SK-N-MC (cell line): ENCODE data around the gene C1orf105.

Experiments used
- EZH2 ChIP-seq: fragments of 200-600 bp; sonication (generic); IDR thresholded peaks from one replicate; pipeline ENCODE4 v1.6.1; 2017; ENCODE audit warnings: antibody characterized with exemption
- POLR2AphosphoS5 ChIP-seq: IDR thresholded peaks from 2 replicates; pipeline ENCODE4 v1.6.1; 2012; ENCODE audit warnings: mild to moderate bottlenecking, low read depth, low read length, borderline replicate concordance

GRCh38 chr1:172468296-172468695, 47.8 kb downstream of the C1orf105 start:
- TF ChIP-seq POLR2AphosphoS5, result no peak
- no peak for TF ChIP-seq EZH2
